ENCODE measurements around the gene LRRC23.

The LRRC23 gene

GRCh38 chr12:6954316-6955107 lies 49.9 kb downstream of the LRRC23 start:
- no peak for DNase-seq (ENCODE audit: low spot score)
- TF ChIP-seq, protein P1, sequence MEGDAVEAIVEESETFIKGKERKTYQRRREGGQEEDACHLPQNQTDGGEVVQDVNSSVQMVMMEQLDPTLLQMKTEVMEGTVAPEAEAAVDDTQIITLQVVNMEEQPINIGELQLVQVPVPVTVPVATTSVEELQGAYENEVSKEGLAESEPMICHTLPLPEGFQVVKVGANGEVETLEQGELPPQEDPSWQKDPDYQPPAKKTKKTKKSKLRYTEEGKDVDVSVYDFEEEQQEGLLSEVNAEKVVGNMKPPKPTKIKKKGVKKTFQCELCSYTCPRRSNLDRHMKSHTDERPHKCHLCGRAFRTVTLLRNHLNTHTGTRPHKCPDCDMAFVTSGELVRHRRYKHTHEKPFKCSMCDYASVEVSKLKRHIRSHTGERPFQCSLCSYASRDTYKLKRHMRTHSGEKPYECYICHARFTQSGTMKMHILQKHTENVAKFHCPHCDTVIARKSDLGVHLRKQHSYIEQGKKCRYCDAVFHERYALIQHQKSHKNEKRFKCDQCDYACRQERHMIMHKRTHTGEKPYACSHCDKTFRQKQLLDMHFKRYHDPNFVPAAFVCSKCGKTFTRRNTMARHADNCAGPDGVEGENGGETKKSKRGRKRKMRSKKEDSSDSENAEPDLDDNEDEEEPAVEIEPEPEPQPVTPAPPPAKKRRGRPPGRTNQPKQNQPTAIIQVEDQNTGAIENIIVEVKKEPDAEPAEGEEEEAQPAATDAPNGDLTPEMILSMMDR (IDR thresholded peaks at IDR 0.05): no peak
- H3K4me3 ChIP-seq: no peak overlapping the region
- H3K27ac ChIP-seq: peak overlapping the region in 1 of 2 donors; percentile 83

- TF ChIP-seq, protein P1 (IDR thresholded peaks at IDR 0.05): no peak
- DNase-seq (ENCODE audit: low spot score): no peak
- H3K27ac ChIP-seq: no peak overlapping the region
- H3K4me3 ChIP-seq: no peak overlapping the region
These were observed 50.7 kb downstream of the LRRC23 start for GRCh38 chr12:6955108-6956020.

DNA sequence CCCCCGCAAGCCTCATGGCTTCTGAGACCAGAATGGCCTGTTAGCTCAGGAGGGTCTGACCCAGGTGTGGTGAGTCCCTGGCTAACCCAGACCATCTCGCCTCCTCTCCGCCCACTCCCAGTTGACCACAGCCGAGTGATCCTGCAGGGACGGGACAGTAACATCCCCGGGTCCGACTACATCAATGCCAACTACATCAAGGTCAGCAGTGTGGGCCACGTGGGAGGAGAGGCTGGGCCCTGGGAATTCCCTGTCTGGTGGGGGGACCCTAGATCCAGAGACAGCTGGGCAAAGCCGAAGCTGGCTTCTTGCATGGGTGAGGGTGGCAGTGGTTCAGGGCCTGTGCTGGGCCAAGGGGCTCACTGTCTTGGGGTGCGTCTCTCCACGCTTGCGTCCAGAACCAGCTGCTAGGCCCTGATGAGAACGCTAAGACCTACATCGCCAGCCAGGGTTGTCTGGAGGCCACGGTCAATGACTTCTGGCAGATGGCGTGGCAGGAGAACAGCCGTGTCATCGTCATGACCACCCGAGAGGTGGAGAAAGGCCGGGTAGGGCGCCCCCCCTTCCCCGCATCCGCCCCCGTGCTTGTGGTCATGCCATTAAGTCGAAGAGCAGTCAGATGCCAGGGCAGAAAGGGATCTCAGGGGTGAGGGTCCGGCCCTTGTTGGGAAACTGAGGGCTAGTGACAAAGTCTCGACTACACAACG lies 51.6 kb downstream of the LRRC23 start:
- H3K27ac ChIP-seq: no peak overlapping the region
- no peak overlapping the region for H3K4me3 ChIP-seq
- TF ChIP-seq, protein P1 (IDR thresholded peaks at IDR 0.05): no peak
- DNase-seq (ENCODE audit: low spot score): no peak

DNA sequence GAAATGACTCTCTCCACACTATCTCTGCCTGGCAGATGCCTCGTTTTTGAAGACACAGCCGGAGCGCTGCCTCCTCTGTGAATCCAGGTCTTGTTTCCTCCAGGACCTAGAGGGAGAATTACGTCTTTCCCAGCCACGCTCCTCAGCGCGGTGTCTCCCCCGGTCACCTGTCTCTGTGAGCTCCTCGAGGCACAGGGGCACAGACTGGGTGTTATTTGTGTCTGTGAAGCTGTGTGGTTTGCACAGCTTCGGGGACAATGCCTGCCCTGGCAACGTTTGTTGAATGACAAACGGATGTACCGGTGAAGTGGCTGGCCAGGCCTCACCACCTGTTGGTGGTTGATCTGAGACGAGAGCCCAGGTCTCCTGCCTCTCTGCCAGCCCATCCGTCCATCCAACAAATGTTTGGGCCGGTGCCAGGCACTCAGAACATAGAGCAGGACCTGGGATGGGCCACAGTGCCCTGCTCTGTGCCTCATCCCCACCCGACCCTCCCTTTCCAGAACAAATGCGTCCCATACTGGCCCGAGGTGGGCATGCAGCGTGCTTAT lies 52.6 kb downstream of the LRRC23 start:
- H3K4me3 ChIP-seq: no peak overlapping the region
- no peak overlapping the region for H3K27ac ChIP-seq
- no peak for DNase-seq (ENCODE audit: low spot score)
- TF ChIP-seq, protein P1 (IDR thresholded peaks at IDR 0.05): no peak

- TF ChIP-seq, protein P1 (IDR thresholded peaks at IDR 0.05): no peak
- Histone ChIP-seq H3K27ac (no peak overlapping the region), H3K4me3 (no peak overlapping the region)
- DNase-seq (ENCODE audit: low spot score): no peak
These were observed 53.4 kb downstream of the LRRC23 start for GRCh38 chr12:6957741-6958608.

DNA sequence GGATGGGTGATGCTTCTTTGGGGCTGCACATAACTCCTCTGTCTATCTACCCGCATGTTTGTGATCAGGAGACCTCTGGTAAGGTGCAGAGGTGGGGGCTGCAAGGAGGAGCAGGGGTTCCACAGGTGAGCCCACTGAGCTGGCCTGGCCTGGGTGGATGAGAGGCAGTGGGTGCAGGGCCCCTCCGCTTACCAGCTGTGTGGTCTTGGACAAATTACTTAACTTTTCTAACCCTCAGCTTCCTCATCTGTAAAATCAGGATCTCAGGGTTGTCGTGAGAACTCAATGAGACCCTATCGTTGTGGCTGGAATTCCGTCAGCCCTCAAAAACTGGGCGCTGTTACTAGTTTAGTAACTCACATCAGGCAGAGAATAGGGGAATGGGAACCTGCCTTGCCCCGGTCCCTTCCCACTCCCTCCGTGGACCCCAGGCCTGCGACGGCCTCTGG lies 54.0 kb downstream of the LRRC23 start:
- peak overlapping the region in 1 of 2 donors; percentile 59 for H3K27ac ChIP-seq
- H3K4me3 ChIP-seq: peak overlapping the region; percentile 7
- TF ChIP-seq, protein P1 (IDR thresholded peaks at IDR 0.05): no peak
- peak; percentile 72 for DNase-seq (ENCODE audit: low spot score)
